GM23338 (cell line): Measurements from ENCODE around the gene GNG4. TPM values are rescaled to one million over a fixed set of nuclear protein-coding genes. Genes with fewer than 3 reads are reported as not detected.

Experiments
- ATAC-seq: fragments of 200-7000 bp; cut with Tn5 transposase; 3 replicates; pipeline ENCODE4 v1.9.1; 2020
- DNase-seq: peaks from one replicate; pipeline ENCODE4 v3.0.0-alpha.2; 2015; ENCODE audit warnings: low spot score
- H2AFZ ChIP-seq: fragments of 200-600 bp; sonication (generic); 2 replicates; pipeline ENCODE4 v1.8.0; 2016; ENCODE audit warnings: antibody characterized with exemption, mild to moderate bottlenecking, moderate library complexity
- H3F3A ChIP-seq: fragments of 200-600 bp; sonication (generic); replicated peaks from 2 replicates; pipeline ENCODE4 v1.8.0; 2017; ENCODE audit warnings: antibody characterized with exemption, mixed run types, low read depth
- H3K27ac ChIP-seq: fragments of 200-600 bp; sonication (generic); 2 replicates; pipeline ENCODE4 v1.6.1; 2016; ENCODE audit warnings: low read depth
- H3K27me3 ChIP-seq: fragments of 200-600 bp; sonication (generic); 2 replicates; pipeline ENCODE4 v1.8.0; 2016; ENCODE audit warnings: mild to moderate bottlenecking, mixed run types, moderate library complexity; ENCODE audit not compliant: insufficient read depth
- H3K36me3 ChIP-seq: fragments of 200-600 bp; sonication (generic); 2 replicates; pipeline ENCODE4 v1.8.0; 2016; ENCODE audit warnings: mild to moderate bottlenecking; ENCODE audit not compliant: insufficient read depth
- H3K4me1 ChIP-seq: fragments of 200-600 bp; sonication (generic); 2 replicates; pipeline ENCODE4 v1.8.0; 2016; ENCODE audit warnings: mild to moderate bottlenecking, moderate library complexity; ENCODE audit not compliant: insufficient read depth
- H3K4me2 ChIP-seq: fragments of 200-600 bp; sonication (generic); 2 replicates; pipeline ENCODE4 v1.7.1; 2017; ENCODE audit warnings: mixed run types
- H3K4me3 ChIP-seq: fragments of 200-600 bp; sonication (generic); 2 replicates; pipeline ENCODE4 v1.6.1; 2016; ENCODE audit warnings: mixed run types
- H3K79me2 ChIP-seq: fragments of 200-600 bp; sonication (generic); replicated peaks from 2 replicates; pipeline ENCODE4 v1.8.0; 2017; ENCODE audit warnings: mild to moderate bottlenecking; ENCODE audit not compliant: insufficient read depth
- H3K9me2 ChIP-seq: fragments of 200-600 bp; sonication (generic); 2 replicates; pipeline ENCODE4 v1.8.0; 2017; ENCODE audit not compliant: insufficient read depth
- H4K20me1 ChIP-seq: fragments of 200-600 bp; sonication (generic); replicated peaks from 2 replicates; pipeline ENCODE4 v1.8.0; 2017; ENCODE audit warnings: mild to moderate bottlenecking; ENCODE audit not compliant: insufficient read depth
- H3K27ac Mint-ChIP-seq: 2 replicates; pipeline ENCODE4 v1.8.0; 2020; ENCODE audit warnings: inconsistent platforms, mild to moderate bottlenecking, moderate library complexity, mixed read lengths
- H3K27me3 Mint-ChIP-seq: 3 replicates; pipeline ENCODE4 v1.8.0; 2022; ENCODE audit warnings: low read depth, mild to moderate bottlenecking, moderate library complexity, mixed read lengths, inconsistent platforms; ENCODE audit not compliant: insufficient read depth, poor library complexity
- H3K36me3 Mint-ChIP-seq: 3 replicates; pipeline ENCODE4 v1.8.0; 2021; ENCODE audit warnings: low read depth, mild to moderate bottlenecking, inconsistent platforms, moderate library complexity, mixed read lengths
- H3K4me1 Mint-ChIP-seq: 3 replicates; pipeline ENCODE4 v1.8.0; 2020; ENCODE audit warnings: mild to moderate bottlenecking, inconsistent platforms, mixed read lengths
- H3K4me3 Mint-ChIP-seq: 3 replicates; pipeline ENCODE4 v1.8.0; 2021; ENCODE audit warnings: moderate library complexity, mild to moderate bottlenecking, inconsistent platforms, mixed read lengths
- H3K9me3 Mint-ChIP-seq: 3 replicates; pipeline ENCODE4 v1.8.0; 2020; ENCODE audit warnings: moderate library complexity, mild to moderate bottlenecking, inconsistent platforms, mixed read lengths
- CTCF ChIP-seq, 2 experiments: fragments of 200-600 bp in 1 of 2; sonication (generic) in 1 of 2; conservative IDR thresholded peaks; 2 replicates each; pipeline versions ENCODE4 v1.5.1 to v1.6.1; 2016 to 2017; ENCODE audit warnings: antibody characterized with exemption in 2 of 2, low read depth in 2 of 2, mild to moderate bottlenecking in 2 of 2, moderate library complexity in 1 of 2
- EZH2 ChIP-seq: fragments of 200-600 bp; sonication (generic); IDR thresholded peaks from one replicate; pipeline ENCODE4 v1.8.0; 2017; ENCODE audit warnings: antibody characterized with exemption, mild to moderate bottlenecking, low read depth; ENCODE audit not compliant: unreplicated experiment
- EZH2phosphoT487 ChIP-seq: fragments of 200-600 bp; sonication (generic); IDR thresholded peaks from one replicate; pipeline ENCODE4 v1.8.1; 2018; ENCODE audit warnings: antibody characterized with exemption; ENCODE audit not compliant: unreplicated experiment
- JUNB ChIP-seq: IDR thresholded peaks from one replicate; pipeline ENCODE4 v1.6.1; 2016; ENCODE audit warnings: antibody characterized with exemption; ENCODE audit not compliant: unreplicated experiment
- NANOG ChIP-seq: IDR thresholded peaks from 2 replicates; pipeline ENCODE4 v1.6.1; 2016; ENCODE audit warnings: antibody characterized with exemption, borderline replicate concordance
- POLR2AphosphoS5 ChIP-seq: IDR thresholded peaks from 2 replicates; pipeline ENCODE4 v1.6.1; 2016; ENCODE audit warnings: antibody characterized with exemption, low read depth
- REST ChIP-seq: IDR thresholded peaks from one replicate; pipeline ENCODE4 v1.6.1; 2018; ENCODE audit warnings: antibody characterized with exemption; ENCODE audit not compliant: unreplicated experiment
- ZNF114 ChIP-seq: fragments of 250-450 bp; sonication (Bioruptor Pico); IDR thresholded peaks from 2 replicates; pipeline ENCODE4 v1.5.0; 2020; ENCODE audit warnings: mild to moderate bottlenecking, moderate library complexity
- ZNF331 ChIP-seq: fragments of 250-450 bp; sonication (Bioruptor Pico); IDR thresholded peaks from 2 replicates; pipeline ENCODE4 v1.5.0; 2020; ENCODE audit warnings: low read depth, mild to moderate bottlenecking, moderate library complexity
- polyA plus RNA-seq: library from polyadenylated mRNA; unstranded; fragments of >200 nt; fragmentation: Nextera tagmentation; extraction: Ambion mirVana; gene quantifications from 2 replicates; pipeline ENCODE4 v1.2.1, GENCODE V29; 2016
- total RNA-seq: library from RNA; depleted of rRNA; stranded (reverse); fragments of >200 nt; shearing (Covaris generic); gene quantifications from 2 replicates; pipeline ENCODE4 v1.2.3, GENCODE V29; 2014

GNG4 gene
- total and polyA plus RNA-seq, 2 experiments from 2014 or later = 40.2 to 49.2 TPM

- no peak for ATAC-seq
Observed at GRCh38 chr1:235507623-235508022, 142.0 kb downstream of the GNG4 start.

More at GRCh38 chr1:235507623-235508022, 142.0 kb downstream of the GNG4 start:
- no peak for DNase-seq
- H3K79me2 ChIP-seq = peaks cover 9% of the 10 kb centered on the region
- H3K9me2 ChIP-seq = no peaks in the 10 kb centered on the region
- Mint-ChIP-seq H3K36me3 (no peaks in the 10 kb centered on the region), H3K4me1 (peaks cover 3% of the 10 kb centered on the region), H3K27me3 (peaks cover 10% of the 10 kb centered on the region), H3K27ac (no peak overlapping the region), H3K4me3 (no peak overlapping the region), H3K9me3 (no peaks in the 10 kb centered on the region; the same call in 2 of the 3 replicates)
- H4K20me1 ChIP-seq = no peaks in the 10 kb centered on the region
- no peak overlapping the region for H3K27ac ChIP-seq
- H2AFZ ChIP-seq = no peak overlapping the region
- no peak overlapping the region for H3K4me3 ChIP-seq
- H3K4me2 ChIP-seq = no peak overlapping the region
- no peaks in the 10 kb centered on the region for H3K27me3 ChIP-seq
- H3K36me3 ChIP-seq = no peaks in the 10 kb centered on the region
- TF ChIP-seq CTCF (conservative IDR thresholded peaks at IDR 0.05; ENCODE audit: low read depth in 2 of 2) (no peak), ZNF331 (CRISPR knock-in tag) (no peak), JUNB (no peak), REST (no peak), EZH2 (no peak), NANOG (no peak), ZNF114 (CRISPR knock-in tag) (no peak), POLR2AphosphoS5 (no peak), EZH2phosphoT487 (no peak)
- no peaks in the 10 kb centered on the region; the same call in 1 of the 2 replicates for H3F3A ChIP-seq
- H3K4me1 ChIP-seq = peaks cover 5% of the 10 kb centered on the region; the same call in 1 of the 2 replicates
